Activated CD4-positive, alpha-beta T cell treated with anti-CD3 and anti-CD28 coated beads, Interleukin-2, amount 10 ng/mL, durations not matched to agents 7 days and 5 days (primary cell): ENCODE data around the gene GGA2. TPM values are rescaled to one million over a fixed set of nuclear protein-coding genes. Genes with fewer than 3 reads are reported as not detected.

ENCODE experiments used
- CTCF ChIA-PET: fragments of 350-600 bp; sonication (Branson Sonifier 250); formaldehyde crosslinking; loops from one replicate; lab custom pipeline; 2021; ENCODE audit warnings: antibody characterized with exemption; lab: Charles Lee
- POLR2A ChIA-PET: fragments of 350-600 bp; sonication (Branson Sonifier 250); formaldehyde crosslinking; loops from one replicate; lab custom pipeline; 2021; ENCODE audit warnings: antibody characterized with exemption; lab: Charles Lee
- DNase-seq: peaks from one replicate; pipeline ENCODE4 v3.0.0-alpha.2; 2020
- H3K27ac Mint-ChIP-seq: one replicate; pipeline ENCODE4 v1.8.0; 2021; ENCODE audit warnings: mild to moderate bottlenecking, moderate library complexity, mixed read lengths
- H3K27me3 Mint-ChIP-seq: one replicate; pipeline ENCODE4 v1.8.0; 2021; ENCODE audit warnings: mixed read lengths
- H3K36me3 Mint-ChIP-seq: one replicate; pipeline ENCODE4 v1.8.0; 2021; ENCODE audit warnings: low read depth, mixed read lengths
- H3K4me1 Mint-ChIP-seq: one replicate; pipeline ENCODE4 v1.8.0; 2021; ENCODE audit warnings: mixed read lengths
- H3K4me3 Mint-ChIP-seq: one replicate; pipeline ENCODE4 v1.8.0; 2021; ENCODE audit warnings: mild to moderate bottlenecking, moderate library complexity, mixed read lengths
- H3K9me3 Mint-ChIP-seq: one replicate; pipeline ENCODE4 v1.8.0; 2021; ENCODE audit warnings: mixed read lengths
- total RNA-seq, 2 experiments: library from RNA; stranded (reverse); gene quantifications; one replicate each; pipeline ENCODE4 v1.2.3, GENCODE V29; 2021

GGA2 gene
- total RNA-seq, 2 experiments from 2014 or later, result 121 to 131 TPM

DNA sequence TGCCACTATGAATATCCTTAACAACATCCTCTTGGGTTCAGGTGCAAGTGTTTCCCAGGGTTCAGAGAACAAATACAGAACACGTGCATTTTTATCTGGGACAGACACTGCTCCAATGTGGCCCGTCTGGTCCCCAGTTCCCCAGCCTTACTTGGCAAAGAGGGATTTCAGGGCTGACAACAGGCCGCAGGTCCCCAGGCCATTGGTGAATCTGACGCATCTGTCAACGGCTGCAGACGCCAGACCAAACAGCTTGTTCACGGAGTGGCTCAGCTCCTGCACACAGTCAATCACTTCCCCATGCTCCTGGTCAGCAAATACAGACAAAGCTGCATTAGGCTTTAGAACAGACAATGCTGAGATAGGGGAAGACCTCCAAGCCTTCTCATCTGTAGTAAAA lies 93.5 kb downstream of the GGA2 start:
- H3K27me3 Mint-ChIP-seq, result no peaks in the 10 kb centered on the region
- POLR2A ChIA-PET, result no interaction called here
- no peaks in the 10 kb centered on the region for H3K9me3 Mint-ChIP-seq
- DNase-seq, result no peak
- H3K4me3 Mint-ChIP-seq, result no peak overlapping the region
- no peaks in the 10 kb centered on the region for H3K4me1 Mint-ChIP-seq
- peaks cover 12% of the 10 kb centered on the region for H3K36me3 Mint-ChIP-seq
- H3K27ac Mint-ChIP-seq, result no peak overlapping the region
- CTCF ChIA-PET, result no interaction called here

DNA sequence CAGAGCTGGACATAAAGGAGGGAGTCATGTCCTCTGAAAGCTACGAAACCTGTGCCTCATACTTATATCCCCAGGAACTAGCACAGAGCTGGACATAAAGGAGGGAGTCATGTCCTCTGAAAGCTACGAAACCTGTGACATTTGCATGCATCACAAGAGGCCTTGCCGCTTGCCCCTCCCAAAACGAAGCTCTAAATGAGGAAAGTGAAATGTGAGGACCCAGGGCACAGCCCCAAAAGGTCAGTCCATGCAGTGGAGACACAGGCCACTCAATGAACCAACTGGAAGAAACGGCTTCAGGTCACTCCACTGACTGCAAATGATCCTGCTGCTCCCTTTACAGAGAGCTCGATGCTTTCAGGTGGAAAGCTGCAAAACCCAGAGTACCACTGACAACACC lies 95.6 kb downstream of the GGA2 start:
- H3K27me3 Mint-ChIP-seq, result no peaks in the 10 kb centered on the region
- DNase-seq, result no peak
- no peaks in the 10 kb centered on the region for H3K4me1 Mint-ChIP-seq
- peaks cover 17% of the 10 kb centered on the region for H3K36me3 Mint-ChIP-seq
- ChIA-PET CTCF (interaction anchor here (0.7 to 1.5 kb wide), 3 partner anchors 10 to 25 kb away, joined by 3 to 4 read pairs (median 4); no protein-coding TSS in a partner anchor), POLR2A (no interaction called here)
- no peak overlapping the region for H3K27ac Mint-ChIP-seq
- H3K9me3 Mint-ChIP-seq, result no peaks in the 10 kb centered on the region
- no peak overlapping the region for H3K4me3 Mint-ChIP-seq

Other genes with a start within 250 kb of the GGA2 start
- not detected for gene SCNN1B, start 208.2 kb downstream of the GGA2 start, total RNA-seq
- 10 to 100 TPM; 17.9 to 20.2 TPM for gene COG7, start 57.3 kb downstream of the GGA2 start, total RNA-seq
- gene EARS2, start 46.9 kb upstream of the GGA2 start, total RNA-seq, result 10 to 100 TPM; 18.1 to 18.5 TPM
- 10 to 100 TPM; 39.1 to 39.5 TPM for gene UBFD1, start 47.2 kb upstream of the GGA2 start, total RNA-seq
- 10 to 100 TPM; 57.8 to 82.6 TPM for gene NDUFAB1, start 85.8 kb upstream of the GGA2 start, total RNA-seq
- 10 to 100 TPM; 19.2 to 21.6 TPM for gene PALB2, start 130.8 kb upstream of the GGA2 start, total RNA-seq
- 10 to 100 TPM; 74.2 to 75.2 TPM for gene DCTN5, start 131.0 kb upstream of the GGA2 start, total RNA-seq
- 100 to 1,000 TPM; 121 to 134 TPM for gene PLK1, start 168.4 kb upstream of the GGA2 start, total RNA-seq
- gene ERN2, start 202.7 kb upstream of the GGA2 start, total RNA-seq, result not detected
- not detected for gene CHP2, start 244.5 kb upstream of the GGA2 start, total RNA-seq